HUES64 (cell line): Measurements from ENCODE around the gene PSTK.

Experiments used
- H3K27ac ChIP-seq: 2 replicates; pipeline ENCODE4 v1.7.0; 2013; ENCODE audit warnings: low read depth, low read length, inconsistent platforms
- H3K27me3 ChIP-seq: 2 replicates; pipeline ENCODE4 v1.6.1; 2013; ENCODE audit warnings: mild to moderate bottlenecking, low read length; ENCODE audit not compliant: insufficient read depth
- H3K36me3 ChIP-seq: 2 replicates; pipeline ENCODE4 v1.6.1; 2013; ENCODE audit warnings: mild to moderate bottlenecking, low read length; ENCODE audit not compliant: insufficient read depth
- H3K4me1 ChIP-seq: 2 replicates; pipeline ENCODE4 v1.6.1; 2013; ENCODE audit warnings: mild to moderate bottlenecking, low read length, moderate library complexity; ENCODE audit not compliant: insufficient read depth
- H3K4me3 ChIP-seq: 2 replicates; pipeline ENCODE4 v1.5.1; 2013; ENCODE audit warnings: mild to moderate bottlenecking, low read length, moderate library complexity
- H3K9ac ChIP-seq: 2 replicates; pipeline ENCODE4 v1.6.1; 2013; ENCODE audit warnings: mild to moderate bottlenecking, low read depth, low read length
- H3K9me3 ChIP-seq: 2 replicates; pipeline ENCODE4 v1.6.1; 2013; ENCODE audit warnings: low read depth, low read length; ENCODE audit not compliant: insufficient read depth
- WGBS: fragments of 150-250, 120-280 bp; methylation state at CpG from one replicate; pipeline ENCODE4 v1.1.7; 2013; ENCODE audit warnings: missing lambda C conversion rate; 5-methylcytosine and 5-hydroxymethylcytosine counted together

Gene PSTK

GRCh38 chr10:122962405-122962804 is 17.8 kb upstream of the PSTK start:
- H3K27ac ChIP-seq: no peak overlapping the region
- H3K4me1 ChIP-seq: no peaks in the 10 kb centered on the region
- peaks cover 21% of the 10 kb centered on the region for H3K9me3 ChIP-seq
- no peak overlapping the region for H3K9ac ChIP-seq
- no peak overlapping the region for H3K4me3 ChIP-seq
- 72% methylated on average over 3 of the region's 3 CpGs for WGBS
- H3K27me3 ChIP-seq: no peaks in the 10 kb centered on the region; the same call in 1 of the 2 replicates
- H3K36me3 ChIP-seq: no peaks in the 10 kb centered on the region

DNA sequence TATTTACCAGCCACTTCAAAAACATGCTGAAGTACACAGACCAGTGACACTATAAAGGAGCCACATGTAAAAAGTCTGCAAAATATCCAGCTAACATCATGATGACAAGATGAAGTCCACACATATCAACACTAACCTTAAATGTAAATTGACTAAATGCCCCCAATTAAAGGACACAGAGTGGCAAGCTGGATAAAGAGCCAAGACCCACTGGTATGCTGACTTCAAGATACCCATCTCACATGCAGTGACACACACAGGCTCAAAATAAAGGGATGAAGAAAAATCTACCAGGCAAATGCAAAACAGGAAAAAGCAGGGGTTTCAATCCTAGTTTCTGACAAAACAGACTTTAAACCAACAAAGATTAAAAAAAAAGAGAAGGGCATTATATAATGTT is 13.3 kb upstream of the PSTK start:
- no peak overlapping the region for H3K4me3 ChIP-seq
- H3K36me3 ChIP-seq: no peaks in the 10 kb centered on the region
- peaks cover 33% of the 10 kb centered on the region for H3K9me3 ChIP-seq
- H3K4me1 ChIP-seq: no peaks in the 10 kb centered on the region
- H3K9ac ChIP-seq: no peak overlapping the region
- H3K27ac ChIP-seq: no peak overlapping the region
- H3K27me3 ChIP-seq: no peaks in the 10 kb centered on the region

- H3K9ac ChIP-seq: no peak overlapping the region
- no peaks in the 10 kb centered on the region for H3K4me1 ChIP-seq
- H3K27me3 ChIP-seq: no peaks in the 10 kb centered on the region
- H3K36me3 ChIP-seq: no peaks in the 10 kb centered on the region
- no peak overlapping the region for H3K27ac ChIP-seq
- H3K9me3 ChIP-seq: peaks cover 33% of the 10 kb centered on the region
- no peak overlapping the region for H3K4me3 ChIP-seq
- 94% methylated on average over 3 of the region's 3 CpGs for WGBS
Measured at GRCh38 chr10:122968698-122969097, 11.5 kb upstream of the PSTK start.

- Histone ChIP-seq H3K9ac (no peak overlapping the region), H3K4me3 (no peak overlapping the region), H3K27ac (no peak overlapping the region), H3K9me3 (no peaks in the 10 kb centered on the region; the same call in 1 of the 2 replicates), H3K27me3 (no peaks in the 10 kb centered on the region), H3K36me3 (no peaks in the 10 kb centered on the region), H3K4me1 (no peaks in the 10 kb centered on the region)
- 94% methylated on average over 5 of the region's 5 CpGs for WGBS
Measured at GRCh38 chr10:122974023-122974422, 6.2 kb upstream of the PSTK start.

GRCh38 chr10:122974543-122975064 is 5.6 kb upstream of the PSTK start:
- H3K36me3 ChIP-seq: no peaks in the 10 kb centered on the region
- no peaks in the 10 kb centered on the region for H3K4me1 ChIP-seq
- no peak overlapping the region for H3K4me3 ChIP-seq
- H3K9me3 ChIP-seq: no peaks in the 10 kb centered on the region
- no peaks in the 10 kb centered on the region for H3K27me3 ChIP-seq
- WGBS: 67% methylated on average over 3 of the region's 3 CpGs
- no peak overlapping the region for H3K9ac ChIP-seq
- no peak overlapping the region for H3K27ac ChIP-seq

- Histone ChIP-seq H3K27me3 (no peaks in the 10 kb centered on the region), H3K9ac (peak overlapping the region; percentile 50; the same call in 1 of the 2 replicates), H3K36me3 (0 out of 2 replicates have a peak, but pooled peaks cover 4% of the 10 kb centered on the region), H3K9me3 (no peaks in the 10 kb centered on the region), H3K27ac (no peak overlapping the region), H3K4me1 (0 out of 2 replicates have a peak, but pooled peaks cover 3% of the 10 kb centered on the region), H3K4me3 (peak overlapping the region; percentile 94)
- 14% methylated on average over 2 of the region's 4 CpGs for WGBS
Measured at GRCh38 chr10:122981066-122981464, 864 bp downstream of the PSTK start.

- Histone ChIP-seq H3K9ac (no peak overlapping the region), H3K9me3 (no peaks in the 10 kb centered on the region), H3K4me1 (0 out of 2 replicates have a peak, but pooled peaks cover 3% of the 10 kb centered on the region), H3K27ac (no peak overlapping the region), H3K36me3 (peaks cover 20% of the 10 kb centered on the region), H3K4me3 (no peak overlapping the region), H3K27me3 (no peaks in the 10 kb centered on the region)
- WGBS: 96% methylated on average over 6 of the region's 6 CpGs
Measured at GRCh38 chr10:122983898-122984297, 3.7 kb downstream of the PSTK start.

DNA sequence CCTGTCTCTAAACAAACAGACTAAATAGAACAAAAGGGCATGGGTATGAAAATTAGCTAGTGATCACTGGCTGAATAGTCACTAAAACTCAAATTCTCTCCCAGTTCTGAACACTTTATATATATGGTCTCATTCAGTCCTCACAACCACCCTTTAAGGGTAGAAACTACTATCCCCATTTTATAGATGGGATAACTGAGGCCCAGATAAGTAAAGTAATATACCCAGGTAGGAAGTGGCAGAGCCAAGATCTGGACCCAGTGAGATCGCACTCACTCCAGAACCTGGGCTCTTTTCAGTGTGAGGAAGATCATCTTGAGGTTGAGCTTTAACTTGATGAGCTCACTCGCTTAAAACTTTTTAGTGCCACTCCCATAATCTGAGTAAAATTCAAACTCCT is 4.5 kb downstream of the PSTK start:
- no peaks in the 10 kb centered on the region for H3K9me3 ChIP-seq
- H3K27me3 ChIP-seq: no peaks in the 10 kb centered on the region
- WGBS: 97% methylated on average over 2 of the region's 2 CpGs
- peaks cover 20% of the 10 kb centered on the region for H3K36me3 ChIP-seq
- H3K4me3 ChIP-seq: no peak overlapping the region
- 0 out of 2 replicates have a peak, but pooled peaks cover 3% of the 10 kb centered on the region for H3K4me1 ChIP-seq
- no peak overlapping the region for H3K27ac ChIP-seq
- H3K9ac ChIP-seq: no peak overlapping the region

DNA sequence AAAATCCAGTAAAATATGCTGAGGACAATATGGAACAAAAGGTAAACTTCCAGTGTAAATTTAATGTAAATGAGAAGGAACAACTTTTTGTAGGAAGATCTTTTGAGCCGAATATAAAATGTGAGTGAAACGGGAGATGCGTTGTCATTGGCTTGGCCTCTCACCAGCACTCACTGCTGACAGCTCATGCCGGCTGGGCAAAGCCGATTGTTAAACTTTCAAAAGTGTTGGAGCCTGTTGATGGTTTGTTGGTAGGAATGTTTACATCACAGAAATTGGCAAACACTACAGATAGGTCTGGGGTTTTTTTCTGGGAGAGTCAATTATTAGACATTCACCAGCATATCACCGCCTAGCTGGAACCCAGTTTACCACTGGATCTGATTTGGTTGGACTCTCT is 6.1 kb downstream of the PSTK start:
- 92% methylated on average over 6 of the region's 6 CpGs for WGBS
- Histone ChIP-seq H3K27ac (no peak overlapping the region), H3K4me1 (no peaks in the 10 kb centered on the region), H3K4me3 (no peak overlapping the region), H3K9ac (no peak overlapping the region), H3K36me3 (peaks cover 20% of the 10 kb centered on the region), H3K9me3 (no peaks in the 10 kb centered on the region), H3K27me3 (no peaks in the 10 kb centered on the region)

DNA sequence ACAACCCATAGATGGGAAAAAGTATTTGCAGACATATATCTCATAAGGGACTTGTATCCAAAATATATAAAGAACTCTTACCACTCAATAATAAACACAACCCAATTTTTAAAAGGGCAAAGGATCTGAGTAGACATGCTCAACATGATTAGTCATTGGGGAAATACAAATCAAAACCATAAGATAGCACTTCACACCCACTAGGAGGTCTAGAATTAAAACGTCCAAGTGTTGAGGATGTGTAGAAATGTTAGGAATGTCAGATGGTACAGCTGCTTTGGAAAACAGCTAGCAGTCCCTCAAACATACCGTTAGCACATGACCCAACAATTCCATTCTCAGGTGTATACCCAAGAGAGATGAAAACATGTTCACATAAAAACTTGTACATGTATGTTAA is 8.3 kb downstream of the PSTK start:
- WGBS: no CpG with 5 or more reads among the region's 2 CpGs
- Histone ChIP-seq H3K27me3 (no peaks in the 10 kb centered on the region), H3K27ac (no peak overlapping the region), H3K36me3 (peaks cover 40% of the 10 kb centered on the region), H3K4me1 (no peaks in the 10 kb centered on the region), H3K9ac (no peak overlapping the region), H3K4me3 (no peak overlapping the region), H3K9me3 (no peaks in the 10 kb centered on the region)

- no peaks in the 10 kb centered on the region for H3K27me3 ChIP-seq
- 63% methylated on average over 5 of the region's 5 CpGs for WGBS
- H3K4me1 ChIP-seq: no peaks in the 10 kb centered on the region
- peaks cover 55% of the 10 kb centered on the region for H3K36me3 ChIP-seq
- H3K9ac ChIP-seq: no peak overlapping the region
- no peaks in the 10 kb centered on the region for H3K9me3 ChIP-seq
- H3K27ac ChIP-seq: no peak overlapping the region
- H3K4me3 ChIP-seq: no peak overlapping the region
Measured at GRCh38 chr10:122990278-122990677, 10.1 kb downstream of the PSTK start.

- H3K27me3 ChIP-seq: no peaks in the 10 kb centered on the region
- peaks cover 64% of the 10 kb centered on the region for H3K36me3 ChIP-seq
- H3K4me1 ChIP-seq: no peaks in the 10 kb centered on the region
- no peak overlapping the region for H3K4me3 ChIP-seq
- no peaks in the 10 kb centered on the region for H3K9me3 ChIP-seq
- WGBS: no CpG with 5 or more reads among the region's 1 CpG
- H3K9ac ChIP-seq: no peak overlapping the region
- H3K27ac ChIP-seq: no peak overlapping the region
Measured at GRCh38 chr10:122992031-122992585, 11.9 kb downstream of the PSTK start.
